ENCODE results near the gene ANK3. TPM values are rescaled to one million over a fixed set of nuclear protein-coding genes. Genes with fewer than 3 reads are reported as not detected.

Gene ANK3
- total RNA-seq, 4 donors from 2014 or later: 6.4 to 23.2 (median 13.5) TPM

DNA sequence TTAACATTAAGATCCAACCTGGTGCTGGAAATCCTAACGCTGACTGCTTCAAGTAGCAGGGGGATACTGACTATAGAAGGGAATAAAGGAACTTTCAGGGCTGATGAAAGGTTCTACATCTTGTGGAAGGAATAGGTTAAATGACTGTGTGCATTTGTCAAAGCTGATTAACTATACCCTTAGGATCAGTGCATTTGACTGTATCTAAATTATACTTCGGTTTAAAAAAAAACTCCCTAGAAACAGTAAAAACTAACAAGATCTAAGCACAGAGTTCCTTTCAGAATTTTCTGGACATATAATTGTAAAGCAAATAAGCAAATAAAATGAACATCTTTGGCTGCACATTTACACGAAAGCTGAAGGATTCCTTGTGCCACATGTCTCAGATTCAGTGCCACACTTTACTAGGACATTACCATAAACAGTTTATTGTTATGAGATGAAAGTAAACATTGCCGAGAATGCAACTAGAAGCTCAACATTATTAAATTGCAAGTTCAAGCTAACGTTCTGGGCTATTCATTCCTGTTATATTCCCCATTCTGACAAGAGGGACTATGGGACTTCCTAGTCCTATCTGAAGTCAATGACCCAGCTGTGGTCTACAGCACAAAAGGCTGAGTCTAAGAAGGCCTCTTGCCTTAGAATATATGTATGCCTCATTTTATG, 20.7 kb downstream of the ANK3 start:
- TF ChIP-seq, protein P1, sequence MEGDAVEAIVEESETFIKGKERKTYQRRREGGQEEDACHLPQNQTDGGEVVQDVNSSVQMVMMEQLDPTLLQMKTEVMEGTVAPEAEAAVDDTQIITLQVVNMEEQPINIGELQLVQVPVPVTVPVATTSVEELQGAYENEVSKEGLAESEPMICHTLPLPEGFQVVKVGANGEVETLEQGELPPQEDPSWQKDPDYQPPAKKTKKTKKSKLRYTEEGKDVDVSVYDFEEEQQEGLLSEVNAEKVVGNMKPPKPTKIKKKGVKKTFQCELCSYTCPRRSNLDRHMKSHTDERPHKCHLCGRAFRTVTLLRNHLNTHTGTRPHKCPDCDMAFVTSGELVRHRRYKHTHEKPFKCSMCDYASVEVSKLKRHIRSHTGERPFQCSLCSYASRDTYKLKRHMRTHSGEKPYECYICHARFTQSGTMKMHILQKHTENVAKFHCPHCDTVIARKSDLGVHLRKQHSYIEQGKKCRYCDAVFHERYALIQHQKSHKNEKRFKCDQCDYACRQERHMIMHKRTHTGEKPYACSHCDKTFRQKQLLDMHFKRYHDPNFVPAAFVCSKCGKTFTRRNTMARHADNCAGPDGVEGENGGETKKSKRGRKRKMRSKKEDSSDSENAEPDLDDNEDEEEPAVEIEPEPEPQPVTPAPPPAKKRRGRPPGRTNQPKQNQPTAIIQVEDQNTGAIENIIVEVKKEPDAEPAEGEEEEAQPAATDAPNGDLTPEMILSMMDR (IDR thresholded peaks at IDR 0.05; ENCODE audit: low read depth): no peak

DNA sequence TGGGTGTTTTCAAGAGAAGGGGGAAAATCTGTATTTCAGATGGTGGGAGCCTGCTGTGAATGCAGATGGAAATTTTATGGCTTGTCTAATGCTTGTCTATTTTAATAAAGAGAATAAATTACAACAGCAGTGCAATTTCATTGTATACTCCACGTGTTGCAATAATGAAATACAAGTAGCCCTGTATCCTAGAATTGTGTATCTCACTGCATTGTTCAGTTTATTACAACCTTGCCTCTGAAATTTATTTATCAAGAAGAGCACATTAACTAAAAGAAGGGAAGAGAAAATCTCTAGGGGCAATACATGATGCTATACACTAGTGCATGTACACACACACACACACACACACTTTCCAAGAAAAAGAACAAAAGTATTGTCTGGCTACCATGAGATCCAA, 21.8 kb downstream of the ANK3 start:
- TF ChIP-seq, protein P1 (IDR thresholded peaks at IDR 0.05; ENCODE audit: low read depth): no peak

DNA sequence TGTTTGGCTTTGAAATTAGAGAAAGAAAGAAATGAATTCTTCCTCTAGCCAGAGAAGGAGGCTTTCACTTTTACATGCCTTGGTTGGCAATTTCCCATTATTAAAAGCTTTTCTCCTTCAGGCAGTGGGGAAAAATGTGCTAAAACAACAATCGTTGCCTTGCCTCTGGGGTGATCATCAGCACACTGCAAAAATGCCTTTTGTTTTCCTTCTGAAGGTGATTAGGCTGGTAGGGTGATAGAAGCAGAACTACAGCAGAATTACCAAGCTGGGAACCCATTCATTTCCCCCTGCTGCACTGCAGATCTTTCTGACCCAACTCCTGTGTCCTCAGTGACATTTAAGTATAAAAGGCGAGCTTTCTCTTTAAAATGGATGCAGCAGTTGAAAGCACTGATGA, 22.2 kb downstream of the ANK3 start:
- TF ChIP-seq, protein P1 (IDR thresholded peaks at IDR 0.05; ENCODE audit: low read depth): no peak

DNA sequence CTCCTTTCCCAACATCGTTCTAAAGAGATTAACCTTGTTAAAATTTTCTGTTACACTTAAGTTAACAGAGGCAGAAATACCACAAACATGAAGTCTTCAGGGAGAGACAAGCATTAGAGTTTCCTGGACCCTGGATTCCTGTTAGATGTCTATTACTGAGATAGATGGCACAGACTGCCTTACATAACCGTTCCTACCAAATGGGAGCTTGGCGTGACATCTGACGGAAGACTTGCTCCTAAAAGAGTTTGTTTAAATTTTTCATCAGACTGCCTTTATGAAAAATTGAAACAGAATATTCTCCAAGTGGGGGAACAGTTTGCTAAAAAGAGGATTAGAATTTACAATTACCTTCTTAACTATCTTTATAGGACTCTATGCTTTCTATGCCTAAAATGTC, 22.7 kb downstream of the ANK3 start:
- TF ChIP-seq, protein P1 (IDR thresholded peaks at IDR 0.05; ENCODE audit: low read depth): no peak

DNA sequence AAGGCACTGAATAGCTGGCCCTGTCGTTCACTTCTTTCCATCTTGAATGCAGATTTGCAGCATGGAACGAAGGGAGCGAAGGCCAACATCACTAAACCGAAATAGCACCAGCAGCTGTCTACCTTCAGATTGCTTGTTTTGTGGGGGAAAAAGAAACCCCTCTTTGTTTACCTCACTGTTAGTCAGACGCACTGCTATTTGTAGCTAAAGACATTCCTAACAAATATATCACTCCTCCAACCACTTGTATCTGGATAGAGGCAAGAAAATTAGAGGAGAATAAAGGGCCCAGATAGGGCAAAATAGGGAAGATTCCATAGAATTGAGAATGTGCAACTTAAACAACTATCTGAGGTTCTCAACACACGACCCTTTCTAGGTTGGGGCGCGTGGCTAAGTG, 26.5 kb downstream of the ANK3 start:
- TF ChIP-seq, protein P1 (IDR thresholded peaks at IDR 0.05; ENCODE audit: low read depth): no peak

DNA sequence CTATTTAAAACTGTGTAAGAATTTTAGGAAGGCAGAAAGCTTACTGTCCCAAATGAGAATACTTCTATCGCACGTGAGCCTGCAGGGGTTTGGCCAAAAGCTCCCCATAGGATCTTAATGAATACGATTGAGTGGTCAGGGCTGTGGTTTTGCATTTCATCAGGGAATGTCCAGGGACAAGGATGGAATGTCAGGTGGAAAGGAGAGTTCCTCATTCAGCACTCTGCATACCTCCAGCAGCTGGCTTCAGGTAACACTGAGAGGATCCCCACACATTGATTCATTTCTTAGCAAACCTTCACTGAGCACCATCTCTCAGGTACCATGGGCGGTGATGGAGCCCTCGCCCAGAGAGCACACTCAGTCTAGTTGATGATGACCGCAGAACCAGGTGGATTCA, 27.2 kb downstream of the ANK3 start:
- TF ChIP-seq, protein P1 (IDR thresholded peaks at IDR 0.05; ENCODE audit: low read depth): no peak

DNA sequence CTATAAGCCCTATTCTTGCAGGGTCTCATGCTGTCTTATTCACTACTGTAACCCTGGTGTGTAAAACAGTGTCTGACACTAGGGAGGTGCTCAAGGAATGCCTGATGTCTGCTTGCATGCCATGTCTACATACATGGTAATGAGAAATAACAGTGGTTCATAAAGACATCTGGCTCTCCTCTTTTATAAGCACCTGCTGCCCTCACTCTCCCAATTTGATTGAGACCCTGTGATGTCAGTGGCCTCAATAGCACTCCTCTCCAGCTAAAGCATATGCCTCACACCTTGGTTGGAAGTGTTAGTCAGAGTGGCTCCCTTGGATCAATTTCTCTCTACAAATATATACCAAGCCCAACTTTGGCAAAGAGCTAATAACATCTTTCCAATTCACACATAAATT, 30.6 kb downstream of the ANK3 start:
- TF ChIP-seq, protein P1 (IDR thresholded peaks at IDR 0.05; ENCODE audit: low read depth): no peak
